Esophagus muscularis mucosa (tissue), 3 donors: ENCODE data around the gene FLYWCH2.

Experiments used
- CTCF ChIP-seq, 3 experiments: fragments of 200-600 bp in 2 of 3; fragments of 450-650 bp in 1 of 3; sonication (generic) in 2 of 3; IDR thresholded peaks; one replicate each; pipeline ENCODE4 v1.5.1; 2017 to 2019; ENCODE audit warnings: antibody characterized with exemption in 3 of 3, mild to moderate bottlenecking in 2 of 3, moderate library complexity in 1 of 3
- POLR2A ChIP-seq: fragments of 450-650 bp; IDR thresholded peaks from one replicate; pipeline ENCODE4 v1.6.1; 2017; ENCODE audit warnings: antibody characterized with exemption, moderate library complexity, mild to moderate bottlenecking, low read depth

GRCh38 chr16:2896480-2897010, 13.5 kb downstream of the FLYWCH2 start:
- TF ChIP-seq CTCF (IDR thresholded peaks at IDR 0.05) = no peak
- TF ChIP-seq POLR2A = no peak
